ENCODE data around the gene UBP1.
"Not testable (repeated sequence)": the region's sequence is repeated elsewhere in the genome, so short reads cannot be mapped to it uniquely, and the experiment has no call there.

The UBP1 gene, protein sequence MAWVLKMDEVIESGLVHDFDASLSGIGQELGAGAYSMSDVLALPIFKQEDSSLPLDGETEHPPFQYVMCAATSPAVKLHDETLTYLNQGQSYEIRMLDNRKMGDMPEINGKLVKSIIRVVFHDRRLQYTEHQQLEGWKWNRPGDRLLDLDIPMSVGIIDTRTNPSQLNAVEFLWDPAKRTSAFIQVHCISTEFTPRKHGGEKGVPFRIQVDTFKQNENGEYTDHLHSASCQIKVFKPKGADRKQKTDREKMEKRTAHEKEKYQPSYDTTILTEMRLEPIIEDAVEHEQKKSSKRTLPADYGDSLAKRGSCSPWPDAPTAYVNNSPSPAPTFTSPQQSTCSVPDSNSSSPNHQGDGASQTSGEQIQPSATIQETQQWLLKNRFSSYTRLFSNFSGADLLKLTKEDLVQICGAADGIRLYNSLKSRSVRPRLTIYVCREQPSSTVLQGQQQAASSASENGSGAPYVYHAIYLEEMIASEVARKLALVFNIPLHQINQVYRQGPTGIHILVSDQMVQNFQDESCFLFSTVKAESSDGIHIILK

DNA sequence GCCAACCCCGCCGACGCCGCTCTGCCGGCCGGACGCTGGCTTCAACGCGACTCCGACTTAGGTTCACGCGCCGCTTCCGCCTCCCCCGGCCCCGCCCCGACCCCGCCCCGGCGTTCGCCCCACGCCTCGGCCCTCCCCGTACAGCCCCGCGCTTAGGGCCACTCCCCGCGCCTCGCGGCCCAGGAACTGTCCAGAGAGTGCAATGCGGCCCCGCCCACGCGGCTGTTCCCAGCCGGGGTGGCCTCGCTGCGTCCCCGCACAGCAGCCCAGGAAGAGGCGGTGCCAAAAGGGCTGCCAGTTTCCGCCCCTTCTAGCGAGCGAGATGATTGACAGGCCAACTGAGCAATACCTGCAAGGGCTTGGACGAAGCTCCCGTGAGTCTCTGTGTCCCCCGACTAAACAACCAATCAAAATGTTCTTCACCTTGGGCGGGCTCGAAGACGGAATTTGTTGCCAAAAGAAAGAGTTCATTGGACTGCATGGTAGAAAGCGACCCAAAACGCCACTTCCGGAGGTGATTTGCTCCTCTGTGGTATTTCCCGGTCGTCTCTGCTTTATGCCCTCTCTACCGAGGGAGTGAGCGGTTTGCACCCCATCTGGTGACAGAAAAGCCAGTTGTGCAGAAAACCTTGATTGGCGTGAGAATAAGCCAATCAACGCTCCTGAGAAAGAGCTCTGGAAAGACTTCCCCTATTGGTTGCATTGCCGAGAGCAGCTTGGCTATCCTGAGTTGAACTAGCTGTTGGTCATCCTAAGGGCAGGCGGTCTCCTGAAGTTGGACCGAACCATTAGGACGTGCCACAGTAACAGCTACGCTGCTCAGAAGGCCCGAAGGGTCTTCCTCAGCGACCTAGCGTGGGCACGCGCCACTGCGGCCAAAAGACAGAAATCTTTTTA is at the start of gene UBP1:
Gene UBP1 (minus strand): TSS at position 78 of the 897 bp plus-strand sequence. CDS start 557 bp downstream, outside the sequence.
- peak; percentile 98 for DNase-seq (ENCODE audit: low spot score)

DNA sequence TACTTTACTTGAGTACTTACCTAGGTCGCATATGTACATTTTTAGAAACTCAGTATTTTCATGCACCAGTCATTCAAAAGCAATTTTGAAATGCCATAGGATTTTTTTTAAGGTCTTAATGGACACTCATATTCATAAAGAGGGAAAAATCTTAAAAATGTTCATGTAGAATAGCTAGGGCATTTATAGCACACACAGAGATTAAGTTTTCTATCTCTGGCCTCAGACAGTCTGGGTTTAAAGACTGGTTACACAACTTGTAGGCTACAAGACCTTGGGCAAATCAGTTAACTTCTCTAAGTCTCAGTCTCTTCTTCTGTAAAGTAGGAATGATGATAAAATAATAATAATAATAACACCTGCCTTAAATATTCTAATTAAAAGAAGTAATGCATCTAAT is 48.5 kb upstream of the UBP1 start:
- no peak for DNase-seq (ENCODE audit: low spot score)

DNA sequence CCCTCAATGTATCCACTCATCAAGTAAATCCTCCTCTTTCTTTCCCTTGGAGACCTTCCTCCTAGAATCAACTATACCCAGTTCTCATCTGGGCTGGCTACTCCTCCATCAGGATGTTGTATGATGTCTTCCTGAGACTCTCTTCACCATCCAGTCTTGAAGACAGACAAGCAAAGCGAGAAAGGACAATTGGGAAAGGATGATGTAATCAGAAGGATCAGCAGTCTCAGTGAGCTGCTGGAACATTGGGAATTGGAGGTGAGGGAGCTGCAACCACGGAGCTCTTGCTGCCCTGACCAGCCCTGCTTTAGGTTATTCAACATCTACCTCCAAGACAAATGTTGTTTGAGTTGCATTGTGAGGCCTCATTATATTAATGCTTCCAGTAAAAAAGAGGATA is 48.0 kb upstream of the UBP1 start:
- DNase-seq (ENCODE audit: low spot score) = no peak

DNA sequence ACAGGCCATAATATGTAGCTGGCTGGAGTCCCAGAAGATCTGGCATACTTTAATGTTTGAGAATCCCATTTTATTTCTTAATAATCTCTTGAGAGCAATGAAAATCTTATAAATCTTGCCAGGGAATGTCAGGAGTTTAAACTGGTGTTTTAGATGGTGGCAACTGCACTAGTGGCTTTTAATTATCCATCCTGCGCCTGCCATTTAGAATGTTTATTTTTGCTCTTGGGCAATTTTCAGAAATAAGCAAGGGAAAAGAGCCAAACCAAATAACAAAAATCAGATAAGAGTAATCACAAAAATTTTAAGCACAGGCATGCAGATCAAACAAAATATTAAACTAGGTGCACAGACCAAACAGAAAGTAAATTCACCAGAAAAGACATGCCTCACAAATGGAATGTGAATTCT is 41.9 kb upstream of the UBP1 start:
- no peak for DNase-seq (ENCODE audit: low spot score)

DNA sequence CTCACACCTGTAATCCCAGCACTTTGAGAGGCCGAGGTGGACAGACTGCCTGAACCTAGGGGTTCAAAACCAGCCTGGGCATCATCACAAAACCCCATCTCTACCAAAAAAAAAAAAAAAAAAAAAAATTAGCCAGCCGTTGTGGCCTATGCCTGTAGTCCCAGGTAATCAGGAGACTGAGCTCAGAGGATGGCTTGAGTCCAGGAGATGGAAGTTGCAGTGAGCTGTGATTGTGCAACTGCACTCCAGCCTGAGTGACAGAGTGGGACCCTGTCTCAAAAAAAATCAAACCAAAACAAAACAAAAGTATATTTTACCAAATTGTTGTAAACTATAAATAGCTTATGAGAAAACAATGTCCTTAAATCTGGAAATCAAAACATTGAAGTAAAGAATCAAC is 34.7 kb upstream of the UBP1 start:
- no peak for DNase-seq (ENCODE audit: low spot score)

DNA sequence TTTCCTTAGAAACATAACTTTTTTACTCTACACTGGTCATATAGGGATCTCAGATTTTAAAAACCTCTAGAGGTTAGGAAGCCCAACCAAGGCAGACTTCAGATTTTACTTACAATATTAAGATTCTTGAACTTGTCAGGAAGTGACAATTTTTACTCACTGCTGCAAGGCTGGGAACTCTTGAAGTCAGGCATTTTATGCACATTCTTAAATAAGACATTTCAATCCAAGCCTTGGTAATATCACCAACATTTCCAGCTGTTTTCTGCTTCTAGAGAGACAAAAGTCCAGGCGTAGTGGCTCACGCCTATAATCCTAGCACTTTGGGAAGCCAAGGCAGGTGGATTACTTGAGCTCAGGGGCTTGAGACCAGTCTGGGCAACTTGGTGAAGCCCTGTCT is 33.6 kb upstream of the UBP1 start:
- no peak for DNase-seq (ENCODE audit: low spot score)

DNA sequence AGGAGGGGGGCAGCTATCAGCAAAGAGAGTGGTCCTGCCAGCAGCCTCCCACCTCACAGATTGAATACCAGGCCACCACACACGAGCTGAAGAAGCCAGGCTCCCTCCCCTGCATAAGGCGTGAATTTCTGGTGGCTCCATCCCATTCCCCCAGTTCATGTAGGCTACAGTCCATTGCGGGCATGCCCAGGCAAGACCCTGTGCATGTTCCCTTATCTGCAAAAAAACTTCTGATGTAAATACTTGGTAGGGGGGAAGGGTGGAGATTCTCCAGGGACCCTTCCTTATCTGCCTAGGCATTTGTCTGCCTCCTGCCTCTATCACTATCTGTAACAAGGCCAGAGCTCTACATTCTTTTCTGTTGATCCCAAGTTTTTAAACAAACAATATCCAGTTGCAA is 27.6 kb upstream of the UBP1 start:
- no peak for DNase-seq (ENCODE audit: low spot score)

DNA sequence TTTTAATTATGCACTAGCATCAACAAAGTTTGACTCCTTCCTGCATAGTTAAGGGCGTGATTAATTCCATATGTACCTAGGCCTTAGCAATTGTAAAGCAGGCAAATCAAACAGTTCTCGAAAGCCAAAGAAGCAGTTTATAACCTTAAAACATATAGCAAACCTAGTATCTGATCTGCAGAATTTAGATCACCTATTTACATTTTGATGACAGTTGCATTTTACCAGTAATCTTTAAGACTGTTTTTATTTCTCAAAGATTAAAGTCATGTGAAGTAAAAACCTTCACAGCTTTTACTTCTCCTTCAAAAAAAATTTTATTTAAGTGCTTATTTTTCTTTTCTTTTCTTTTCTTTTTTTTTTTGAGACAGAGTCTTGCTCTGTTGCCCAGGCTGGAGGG is 20.9 kb upstream of the UBP1 start:
- no peak for DNase-seq (ENCODE audit: low spot score)

DNA sequence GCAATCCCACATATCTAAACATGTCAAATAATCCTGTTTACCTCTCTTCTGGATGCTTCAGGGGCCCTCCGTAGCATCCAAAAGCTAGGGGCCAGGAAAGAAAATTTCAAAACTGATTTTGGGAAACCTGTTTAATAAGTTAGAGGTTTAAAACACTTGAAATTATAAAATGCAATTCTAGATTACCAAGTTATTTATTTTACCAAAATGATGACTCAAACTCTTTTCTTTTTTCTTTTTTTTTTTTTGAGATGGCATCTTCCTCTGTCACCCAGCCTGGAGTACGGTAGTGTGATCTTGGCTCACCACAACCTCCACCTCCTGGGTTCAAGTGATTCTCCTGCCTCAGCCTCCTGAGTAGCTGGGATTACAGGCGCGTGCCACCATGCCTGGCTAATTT is 19.4 kb upstream of the UBP1 start:
- DNase-seq (ENCODE audit: low spot score) = not testable (repeated sequence)

DNA sequence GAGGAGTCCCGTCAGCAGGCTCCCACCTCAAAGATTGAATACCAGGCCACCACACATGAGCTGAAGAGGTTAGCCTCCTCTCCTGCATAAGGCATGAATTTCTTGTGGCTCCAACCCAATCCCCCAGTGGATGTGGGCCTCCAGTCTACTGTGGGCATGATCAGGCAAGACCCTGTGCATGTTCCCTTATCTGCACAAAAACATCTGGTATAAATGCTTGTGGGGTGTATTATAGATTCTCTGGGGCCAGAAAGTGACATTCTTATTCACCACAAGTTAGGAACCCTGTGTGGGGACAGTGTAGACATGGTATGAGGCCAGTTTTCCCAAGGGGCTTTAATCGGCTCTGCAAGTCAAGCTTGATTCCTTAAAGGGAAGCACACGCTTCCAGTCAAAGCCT is 18.2 kb upstream of the UBP1 start:
- no peak for DNase-seq (ENCODE audit: low spot score)

DNA sequence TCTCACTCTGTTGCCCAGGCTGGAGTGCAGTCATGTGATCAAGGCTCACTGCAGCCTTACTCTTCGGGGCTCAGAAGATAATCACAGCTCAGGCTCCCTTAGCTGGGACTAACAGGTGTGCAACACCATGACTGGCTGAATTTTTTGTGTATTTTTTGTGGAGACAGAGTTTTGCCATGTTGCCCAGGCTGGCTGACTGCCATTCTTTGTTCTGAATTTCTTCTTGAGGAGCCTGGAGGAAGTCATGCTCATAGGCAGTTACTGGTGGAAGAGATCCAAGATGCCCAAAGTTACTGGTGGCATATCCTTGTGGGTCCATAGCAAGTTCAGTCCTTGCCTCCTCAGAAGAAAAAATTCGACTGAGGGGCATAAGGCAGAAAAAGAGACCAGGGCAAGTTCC is 16.6 kb upstream of the UBP1 start:
- DNase-seq (ENCODE audit: low spot score) = no peak

DNA sequence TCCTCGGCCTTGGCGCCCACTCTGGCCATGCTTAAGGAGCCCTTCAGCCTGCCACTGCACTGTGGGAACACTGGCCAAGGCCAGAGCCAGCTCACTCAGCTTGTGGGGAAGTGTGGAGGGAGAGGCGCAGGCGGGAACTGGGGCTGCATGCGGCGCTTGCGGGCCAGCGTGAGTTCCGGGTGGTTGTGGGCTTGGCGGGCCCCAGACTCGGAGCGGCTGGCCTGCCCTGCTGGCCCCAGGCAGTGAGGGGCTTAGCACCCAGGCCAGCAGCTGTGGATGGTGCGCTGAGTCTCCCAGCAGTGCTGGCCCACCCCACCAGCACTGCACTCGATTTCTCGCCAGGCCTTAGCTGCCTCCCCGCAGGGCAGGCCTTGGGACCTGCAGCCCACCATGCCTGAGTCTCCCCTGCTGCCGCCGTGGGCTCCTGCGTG is 13.1 kb upstream of the UBP1 start:
- no peak for DNase-seq (ENCODE audit: low spot score)

DNA sequence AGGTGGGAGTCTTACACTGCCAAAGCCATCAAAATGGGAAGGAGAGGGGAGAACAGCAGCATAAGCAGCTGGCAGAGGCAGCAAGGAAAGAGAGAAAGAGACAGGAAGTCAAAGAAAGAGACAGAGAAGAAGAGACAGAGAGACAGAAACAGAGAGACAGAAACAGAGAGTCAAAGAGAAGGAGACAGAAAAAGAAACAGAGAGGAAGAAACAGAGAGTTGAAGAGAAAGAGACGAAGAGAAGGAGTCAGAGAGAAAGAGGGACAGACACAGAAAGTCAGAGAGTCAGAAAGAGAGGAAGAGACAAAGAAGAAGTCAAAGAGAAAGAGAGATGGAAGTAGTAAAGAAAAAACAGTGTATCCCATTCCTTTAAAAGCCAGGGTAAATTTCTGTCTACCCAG is 11.8 kb upstream of the UBP1 start:
- not testable (repeated sequence) for DNase-seq (ENCODE audit: low spot score)

DNA sequence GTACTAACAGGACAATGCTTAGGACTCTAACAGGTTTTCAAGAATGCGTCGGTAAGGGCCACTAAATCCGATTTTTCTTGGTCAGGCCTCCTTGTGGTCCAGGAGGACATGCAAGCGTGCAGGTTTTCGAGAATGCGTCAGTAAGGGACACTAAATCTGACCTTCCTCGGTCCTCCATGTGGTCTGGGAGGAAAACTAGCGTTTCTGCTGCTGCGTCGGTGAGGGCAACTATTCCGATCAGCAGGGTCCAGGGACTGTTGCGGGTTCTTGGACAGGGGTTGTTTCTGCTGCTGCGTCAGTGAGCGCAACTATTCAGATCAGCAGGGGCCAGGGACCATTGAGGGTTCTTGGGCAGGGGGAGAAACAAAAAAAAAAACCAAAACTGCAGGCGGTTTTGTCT is 7.8 kb upstream of the UBP1 start:
- DNase-seq (ENCODE audit: low spot score) = no peak

DNA sequence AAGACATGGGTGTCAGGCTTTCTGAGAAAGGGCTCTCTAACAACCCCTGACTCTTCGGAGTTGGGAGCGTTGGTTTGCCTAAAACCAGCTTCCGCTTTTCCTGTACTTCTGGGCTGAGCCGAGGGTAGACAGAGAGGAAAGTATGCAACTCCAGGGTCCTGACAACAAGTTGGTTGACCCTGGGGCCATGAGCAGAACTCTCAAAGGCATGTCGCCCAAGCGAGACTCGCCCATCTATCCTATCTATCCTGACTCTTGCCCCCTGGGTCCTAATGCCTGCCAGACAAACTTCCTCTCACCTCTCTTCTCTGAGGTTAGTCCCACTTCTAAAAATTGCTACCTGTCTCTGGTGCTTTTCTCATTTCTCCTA is 7.0 kb upstream of the UBP1 start:
- DNase-seq (ENCODE audit: low spot score) = not testable (repeated sequence)

DNA sequence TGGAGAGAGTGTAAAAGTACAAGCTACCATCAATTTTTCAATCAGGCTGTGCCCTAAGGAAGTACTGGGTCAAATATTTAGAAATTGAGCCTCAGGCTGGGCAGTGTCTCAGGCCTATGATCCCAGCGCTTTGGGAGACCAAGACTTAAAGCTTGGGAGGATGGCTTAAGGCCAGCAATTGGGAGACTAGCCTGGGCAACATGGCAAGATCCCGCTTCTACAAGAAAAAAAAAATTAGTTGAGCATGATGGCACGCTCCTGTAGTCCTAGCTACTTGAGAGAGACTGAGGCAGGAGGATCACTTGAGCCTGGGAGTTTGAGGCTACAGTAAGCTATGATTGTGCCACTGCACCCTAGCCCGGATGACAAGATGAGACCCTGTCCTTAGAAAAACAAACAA is 2.0 kb upstream of the UBP1 start:
- DNase-seq (ENCODE audit: low spot score) = no peak

DNA sequence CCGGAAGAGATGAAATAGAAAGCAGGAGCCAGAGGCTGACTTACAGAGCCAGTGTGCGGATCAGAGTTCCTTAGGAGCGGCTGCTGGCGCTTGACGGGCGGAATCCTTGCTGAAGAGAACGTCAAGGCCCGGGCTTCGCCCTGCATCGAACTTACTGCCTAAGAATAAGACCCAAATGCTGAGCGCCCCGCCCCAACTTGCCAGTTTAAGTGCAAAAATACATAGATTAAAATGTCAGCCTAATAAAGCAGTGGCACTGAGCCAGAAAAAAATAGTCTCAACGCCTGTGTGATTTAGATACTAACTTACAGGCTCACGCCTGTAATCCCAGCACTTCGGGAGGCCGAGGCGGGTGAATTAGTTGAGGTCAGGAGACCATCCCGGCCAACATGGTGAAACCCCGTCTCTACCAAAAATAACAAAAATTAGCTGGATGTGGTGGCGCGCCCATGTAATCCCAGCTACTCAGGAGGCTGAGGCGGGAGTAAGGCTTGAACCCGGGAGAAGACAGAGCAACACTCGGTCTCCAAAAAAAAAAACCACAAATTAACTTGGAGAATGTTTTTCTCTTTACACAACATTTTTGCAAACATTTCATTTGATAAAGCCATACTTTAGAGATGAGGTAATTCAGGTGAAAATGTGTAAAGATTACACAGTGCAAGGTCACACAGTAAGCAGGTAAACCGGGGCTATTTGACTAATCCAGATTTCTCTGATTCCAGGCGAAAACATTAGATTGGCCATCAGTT is 1.2 kb upstream of the UBP1 start:
- no peak for DNase-seq (ENCODE audit: low spot score)

DNA sequence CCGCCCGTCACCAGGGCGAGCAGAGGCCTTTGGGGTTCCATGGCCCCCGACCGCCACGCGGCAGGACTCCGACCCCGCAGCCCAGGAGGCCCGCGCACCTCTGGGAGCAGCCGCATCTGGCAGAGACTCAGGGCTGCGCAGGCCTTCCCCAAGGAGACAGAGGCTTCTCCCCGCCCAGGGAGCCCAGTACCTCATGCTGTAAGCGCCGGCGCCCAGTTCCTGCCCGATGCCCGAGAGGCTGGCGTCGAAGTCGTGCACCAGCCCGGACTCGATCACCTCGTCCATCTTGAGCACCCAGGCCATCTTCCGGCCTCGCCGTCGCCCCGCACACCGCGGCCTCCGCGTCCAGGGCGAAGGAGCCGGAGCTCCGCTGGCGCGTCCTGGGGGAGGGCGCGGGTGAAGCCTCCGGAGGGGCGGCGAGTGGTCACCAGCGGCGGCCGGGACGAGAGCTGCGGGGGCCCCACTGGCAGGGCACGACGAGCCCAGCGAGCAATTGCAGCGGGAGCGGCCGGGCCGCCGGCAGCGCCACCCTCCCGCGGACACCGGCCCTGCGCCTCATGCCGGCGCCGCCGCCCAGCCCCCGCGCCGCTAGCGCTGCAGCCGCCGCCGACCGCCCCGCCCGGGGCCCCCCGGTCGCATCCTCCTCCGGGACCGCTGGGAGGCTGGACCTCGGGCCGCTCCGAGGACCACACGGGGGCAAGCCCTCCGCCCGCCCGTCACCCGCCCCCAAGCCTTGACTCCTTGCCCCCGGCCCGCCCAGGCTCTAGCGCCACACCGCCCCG is 468 bp downstream of the UBP1 start:
- peak; percentile 83 for DNase-seq (ENCODE audit: low spot score)

DNA sequence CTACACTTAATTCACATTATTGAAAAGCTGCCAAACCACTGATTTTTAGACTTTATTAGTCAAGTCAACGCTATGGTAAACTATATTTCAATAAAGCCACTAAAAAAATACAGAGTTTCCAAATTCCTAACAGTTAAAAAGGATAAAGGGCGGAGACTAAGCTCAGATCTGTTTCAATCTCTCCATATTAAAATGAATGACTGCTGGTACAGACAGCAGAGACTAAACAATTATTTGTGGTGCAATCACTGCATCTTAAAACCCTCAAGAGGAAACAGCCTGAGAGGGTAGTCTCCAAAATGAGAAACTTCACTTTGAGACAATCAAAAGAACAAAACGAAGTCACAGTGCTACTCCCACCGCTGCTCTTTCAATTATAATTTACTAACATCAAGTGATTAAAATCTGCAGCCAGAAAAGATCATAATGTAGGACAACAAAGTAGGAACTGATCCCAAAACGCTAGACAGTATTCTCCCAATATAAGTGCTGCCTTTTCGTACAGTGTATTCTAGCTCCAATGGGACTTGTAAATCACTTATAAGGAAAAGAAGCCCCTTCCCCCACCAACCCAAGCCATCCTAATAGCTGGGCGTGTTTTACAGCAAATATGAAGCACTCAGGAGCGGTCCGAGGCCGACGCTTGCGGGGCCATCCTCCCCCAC is 1.2 kb downstream of the UBP1 start:
- DNase-seq (ENCODE audit: low spot score) = no peak

DNA sequence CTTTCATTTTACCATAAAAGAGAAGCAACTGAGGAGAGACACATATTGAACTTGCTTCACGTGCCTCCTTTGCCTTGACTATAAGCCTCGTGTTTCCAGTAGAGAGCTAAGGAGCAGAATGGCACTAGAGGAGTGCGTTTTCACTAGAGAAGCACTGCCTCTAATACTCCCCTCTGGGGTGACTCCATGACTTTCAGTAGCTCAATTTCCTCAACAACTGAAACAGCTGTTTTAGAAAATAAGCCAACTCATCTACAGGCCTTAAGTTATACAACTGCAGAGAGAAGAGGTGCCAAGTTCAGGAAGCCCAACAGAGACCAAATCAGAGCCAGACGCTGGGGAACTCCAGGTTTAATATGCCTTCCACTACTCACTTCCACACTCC is 1.9 kb downstream of the UBP1 start:
- peak; percentile 22 for DNase-seq (ENCODE audit: low spot score)
